Endothelial cell of umbilical vein (primary cell): ENCODE data around the gene ATP1B1.

Experiments used
- CTCF ChIP-seq, 2 donors: IDR thresholded peaks; 1 replicate in 1 of 2; 2 replicates in 1 of 2; pipeline ENCODE4 v1.5.1; 2011; ENCODE audit warnings: low read length in 2 of 2, mild to moderate bottlenecking in 2 of 2, moderate library complexity in 2 of 2, control low read depth in 1 of 2, inconsistent platforms in 1 of 2, low read depth in 1 of 2; ENCODE audit not compliant: insufficient read depth in 1 of 2; ENCODE audit errors: extremely low read depth in 1 of 2
- EZH2 ChIP-seq: IDR thresholded peaks from 2 replicates; pipeline ENCODE4 v1.6.1; 2012; ENCODE audit warnings: borderline replicate concordance, low read depth, mild to moderate bottlenecking, moderate library complexity, low read length, inconsistent platforms; ENCODE audit not compliant: severe bottlenecking
- MAX ChIP-seq: IDR thresholded peaks from 2 replicates; pipeline ENCODE4 v1.6.1; 2011; ENCODE audit not compliant: insufficient read depth, insufficient read length
- POLR2A ChIP-seq: IDR thresholded peaks from 2 replicates; pipeline ENCODE4 v1.6.1; 2012; ENCODE audit warnings: low read depth, mild to moderate bottlenecking, control low read depth, low read length
- POLR2AphosphoS5 ChIP-seq: IDR thresholded peaks from 2 replicates; pipeline ENCODE4 v1.6.1; 2012; ENCODE audit warnings: low read depth, mild to moderate bottlenecking, control low read depth, low read length, moderate library complexity; ENCODE audit not compliant: insufficient read depth

GRCh38 chr1:169113613-169114119, 7.2 kb downstream of the ATP1B1 start:
- TF ChIP-seq CTCF (IDR thresholded peaks at IDR 0.05; ENCODE audit: extremely low read depth in 1 of 2, insufficient read depth in 1 of 2, low read depth in 1 of 2, low read length in 2 of 2) (no peak), POLR2A (no peak), MAX (no peak), EZH2 (no peak), POLR2AphosphoS5 (peak; percentile 57)
